DND-41 (cell line): ENCODE results near the gene DPP6.
"Not testable (repeated sequence)": the region's sequence is repeated elsewhere in the genome, so short reads cannot be mapped to it uniquely, and the experiment has no call there.

Experiments used
- ATAC-seq: fragments of 200-7000 bp; cut with Tn5 transposase; 3 replicates; pipeline ENCODE4 v1.9.1; 2021; ENCODE audit warnings: low read depth; ENCODE audit not compliant: insufficient read depth
- DNase-seq: peaks from one replicate; pipeline ENCODE4 v3.0.0-alpha.2; 2020
- H2AFZ ChIP-seq: 2 replicates; pipeline ENCODE4 v1.6.0; 2012; ENCODE audit warnings: low read depth, low read length
- H3K27ac ChIP-seq: 2 replicates; pipeline ENCODE4 v1.5.1; 2012; ENCODE audit warnings: low read length, inconsistent platforms
- H3K27me3 ChIP-seq: fragments of 200-600 bp; sonication (generic); 2 replicates; pipeline ENCODE4 v1.6.0; 2012; ENCODE audit warnings: low read length, mild to moderate bottlenecking, inconsistent platforms; ENCODE audit not compliant: insufficient read depth, poor library complexity
- H3K36me3 ChIP-seq: 2 replicates; pipeline ENCODE4 v1.5.1; 2012; ENCODE audit warnings: low read length, inconsistent platforms; ENCODE audit not compliant: insufficient read depth
- H3K4me1 ChIP-seq: 2 replicates; pipeline ENCODE4 v1.5.1; 2012; ENCODE audit warnings: mild to moderate bottlenecking, low read length; ENCODE audit not compliant: insufficient read depth
- H3K4me2 ChIP-seq: 2 replicates; pipeline ENCODE4 v1.6.0; 2012; ENCODE audit warnings: mild to moderate bottlenecking, moderate library complexity, low read length, inconsistent platforms; ENCODE audit not compliant: insufficient read depth
- H3K4me3 ChIP-seq, 2 experiments: fragments of 200-600 bp in 1 of 2; shearing (Covaris generic) in 1 of 2; 2 replicates each; pipeline ENCODE4 v1.5.1; 2012 to 2016; ENCODE audit warnings: inconsistent platforms in 2 of 2, low read length in 2 of 2, mild to moderate bottlenecking in 2 of 2, low read depth in 1 of 2, moderate library complexity in 1 of 2
- H3K79me2 ChIP-seq: 2 replicates; pipeline ENCODE4 v1.6.0; 2012; ENCODE audit warnings: low read length, inconsistent platforms; ENCODE audit not compliant: insufficient read depth
- H3K9ac ChIP-seq: 2 replicates; pipeline ENCODE4 v1.6.0; 2012; ENCODE audit warnings: low read depth, mild to moderate bottlenecking, inconsistent platforms, low read length, moderate library complexity
- H3K9me3 ChIP-seq: 2 replicates; pipeline ENCODE4 v1.5.1; 2012; ENCODE audit warnings: low read length, moderate library complexity, mild to moderate bottlenecking, inconsistent platforms; ENCODE audit not compliant: insufficient read depth, severe bottlenecking
- H4K20me1 ChIP-seq: 2 replicates; pipeline ENCODE4 v1.6.0; 2012; ENCODE audit warnings: low read length; ENCODE audit not compliant: insufficient read depth
- TF ChIP-seq, protein P1 (sequence below): IDR thresholded peaks from 2 replicates; pipeline ENCODE4 v1.5.1; 2012; ENCODE audit warnings: borderline replicate concordance, low read length, moderate library complexity, mild to moderate bottlenecking; ENCODE audit not compliant: poor library complexity, severe bottlenecking; ENCODE audit errors: extremely low read depth

The DPP6 gene

DNA sequence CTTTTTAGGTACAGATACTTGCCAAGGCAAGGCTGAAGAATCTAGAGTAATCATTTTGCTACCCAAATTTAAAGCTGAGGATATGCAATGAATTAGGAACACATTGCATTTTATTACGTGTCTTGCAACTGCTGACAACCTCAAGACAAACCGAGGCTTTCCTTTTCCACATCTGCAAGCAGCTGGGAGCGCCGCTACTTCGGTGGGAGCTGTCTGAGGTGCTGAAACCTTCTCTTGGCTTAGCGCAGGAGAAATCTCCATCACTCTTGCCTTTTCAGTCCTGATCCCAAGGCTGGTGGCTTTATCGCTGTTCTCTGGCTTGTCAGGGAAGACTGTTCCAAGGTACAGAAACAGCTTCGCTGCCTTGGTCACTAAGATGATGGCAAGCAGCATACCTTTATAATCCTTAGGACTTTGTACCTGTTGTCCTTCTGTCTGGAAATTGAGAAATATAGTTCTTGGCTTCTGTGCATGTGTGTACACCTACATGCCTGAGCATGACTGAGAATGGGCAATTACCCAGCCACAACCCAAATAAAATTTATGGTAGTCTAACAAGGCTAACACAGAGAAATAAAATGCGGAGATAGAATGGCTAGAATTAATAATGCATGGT lies 3.4 kb downstream of the DPP6 start:
- H3K79me2 ChIP-seq, H3K36me3 ChIP-seq, H4K20me1 ChIP-seq, H3K27ac ChIP-seq, H2AFZ ChIP-seq, H3K9ac ChIP-seq, H3K4me3 ChIP-seq, H3K9me3 ChIP-seq, H3K27me3 ChIP-seq, H3K4me2 ChIP-seq, H3K4me1 ChIP-seq: not testable (repeated sequence)
- peak; percentile 86 for ATAC-seq
- DNase-seq, result peak; percentile 73

DNA sequence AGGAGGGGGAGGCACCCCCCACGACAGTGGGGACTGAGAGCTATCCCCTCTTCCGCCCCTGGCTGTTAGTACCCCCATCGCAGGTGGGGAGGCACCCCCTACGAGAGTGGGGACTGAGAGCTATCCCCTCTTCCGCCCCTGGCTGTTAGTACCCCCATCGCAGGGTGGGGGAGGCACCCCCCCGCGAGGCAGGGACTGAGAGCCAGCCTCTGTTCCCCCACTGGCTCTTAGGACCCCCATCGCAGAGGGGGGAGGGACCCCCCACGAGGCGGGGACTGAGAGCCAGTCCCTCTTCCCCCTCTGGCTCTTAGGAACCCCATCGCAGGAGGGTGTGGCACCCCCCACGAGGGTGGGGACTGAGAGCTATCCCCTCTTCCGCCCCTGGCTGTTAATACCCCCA lies 6.6 kb downstream of the DPP6 start:
- not testable (repeated sequence) for H3K27ac ChIP-seq, H3K36me3 ChIP-seq, H3K79me2 ChIP-seq, H3K9me3 ChIP-seq, H3K4me3 ChIP-seq, H2AFZ ChIP-seq, H3K27me3 ChIP-seq, DNase-seq, H4K20me1 ChIP-seq, ATAC-seq, H3K9ac ChIP-seq, H3K4me2 ChIP-seq, H3K4me1 ChIP-seq

DNA sequence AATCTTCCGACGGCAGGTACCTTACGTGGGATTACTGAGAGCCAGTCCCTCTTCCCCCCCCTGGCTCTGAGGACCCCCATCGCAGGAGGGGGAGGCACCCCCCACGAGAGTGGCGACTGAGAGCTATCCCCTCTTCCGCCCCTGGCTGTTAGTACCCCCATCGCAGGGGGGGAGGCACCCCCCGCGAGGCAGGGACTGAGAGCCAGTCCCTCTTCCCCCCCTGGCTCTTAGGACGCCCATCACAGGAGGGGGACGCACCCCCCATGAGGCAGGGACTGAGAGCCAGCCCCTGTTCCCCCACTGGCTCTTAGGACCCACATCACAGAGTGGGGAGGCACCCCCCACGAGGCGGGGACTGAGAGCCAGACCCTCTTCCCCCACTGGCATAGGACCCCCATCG lies 8.4 kb downstream of the DPP6 start:
- H3K27me3 ChIP-seq, H3K4me2 ChIP-seq, ATAC-seq, H3K79me2 ChIP-seq, H3K9me3 ChIP-seq, H3K36me3 ChIP-seq, H4K20me1 ChIP-seq, H3K27ac ChIP-seq, H3K4me3 ChIP-seq, H2AFZ ChIP-seq, H3K4me1 ChIP-seq, H3K9ac ChIP-seq, DNase-seq: not testable (repeated sequence)

DNA sequence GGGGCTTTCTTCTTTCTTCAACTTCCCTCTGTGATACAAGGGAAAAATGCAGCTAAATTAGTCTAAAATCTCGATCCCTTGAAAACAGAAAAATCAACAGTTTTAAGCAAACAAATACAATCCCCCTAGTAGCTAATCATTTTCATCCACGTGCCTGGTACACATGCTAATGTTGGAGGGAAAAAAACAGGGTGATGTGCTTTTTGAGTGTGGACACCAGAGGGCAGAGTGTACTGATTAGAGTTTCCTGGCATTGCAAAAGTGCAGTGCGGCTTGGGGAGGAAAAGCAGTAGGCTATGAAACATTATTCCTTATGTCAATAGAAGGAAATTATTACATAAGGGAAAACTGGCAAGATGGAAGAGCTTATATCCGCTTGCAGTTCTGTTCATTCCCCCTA lies 19.6 kb downstream of the DPP6 start:
- not testable (repeated sequence) for H2AFZ ChIP-seq, H3K27ac ChIP-seq, H3K4me2 ChIP-seq, H3K79me2 ChIP-seq, H4K20me1 ChIP-seq, H3K9ac ChIP-seq, H3K4me3 ChIP-seq, H3K36me3 ChIP-seq, H3K27me3 ChIP-seq, H3K9me3 ChIP-seq, H3K4me1 ChIP-seq
- DNase-seq (peak; percentile 61), ATAC-seq (peak; percentile 48)
- TF ChIP-seq, protein P1, sequence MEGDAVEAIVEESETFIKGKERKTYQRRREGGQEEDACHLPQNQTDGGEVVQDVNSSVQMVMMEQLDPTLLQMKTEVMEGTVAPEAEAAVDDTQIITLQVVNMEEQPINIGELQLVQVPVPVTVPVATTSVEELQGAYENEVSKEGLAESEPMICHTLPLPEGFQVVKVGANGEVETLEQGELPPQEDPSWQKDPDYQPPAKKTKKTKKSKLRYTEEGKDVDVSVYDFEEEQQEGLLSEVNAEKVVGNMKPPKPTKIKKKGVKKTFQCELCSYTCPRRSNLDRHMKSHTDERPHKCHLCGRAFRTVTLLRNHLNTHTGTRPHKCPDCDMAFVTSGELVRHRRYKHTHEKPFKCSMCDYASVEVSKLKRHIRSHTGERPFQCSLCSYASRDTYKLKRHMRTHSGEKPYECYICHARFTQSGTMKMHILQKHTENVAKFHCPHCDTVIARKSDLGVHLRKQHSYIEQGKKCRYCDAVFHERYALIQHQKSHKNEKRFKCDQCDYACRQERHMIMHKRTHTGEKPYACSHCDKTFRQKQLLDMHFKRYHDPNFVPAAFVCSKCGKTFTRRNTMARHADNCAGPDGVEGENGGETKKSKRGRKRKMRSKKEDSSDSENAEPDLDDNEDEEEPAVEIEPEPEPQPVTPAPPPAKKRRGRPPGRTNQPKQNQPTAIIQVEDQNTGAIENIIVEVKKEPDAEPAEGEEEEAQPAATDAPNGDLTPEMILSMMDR, result peak; percentile 56

DNA sequence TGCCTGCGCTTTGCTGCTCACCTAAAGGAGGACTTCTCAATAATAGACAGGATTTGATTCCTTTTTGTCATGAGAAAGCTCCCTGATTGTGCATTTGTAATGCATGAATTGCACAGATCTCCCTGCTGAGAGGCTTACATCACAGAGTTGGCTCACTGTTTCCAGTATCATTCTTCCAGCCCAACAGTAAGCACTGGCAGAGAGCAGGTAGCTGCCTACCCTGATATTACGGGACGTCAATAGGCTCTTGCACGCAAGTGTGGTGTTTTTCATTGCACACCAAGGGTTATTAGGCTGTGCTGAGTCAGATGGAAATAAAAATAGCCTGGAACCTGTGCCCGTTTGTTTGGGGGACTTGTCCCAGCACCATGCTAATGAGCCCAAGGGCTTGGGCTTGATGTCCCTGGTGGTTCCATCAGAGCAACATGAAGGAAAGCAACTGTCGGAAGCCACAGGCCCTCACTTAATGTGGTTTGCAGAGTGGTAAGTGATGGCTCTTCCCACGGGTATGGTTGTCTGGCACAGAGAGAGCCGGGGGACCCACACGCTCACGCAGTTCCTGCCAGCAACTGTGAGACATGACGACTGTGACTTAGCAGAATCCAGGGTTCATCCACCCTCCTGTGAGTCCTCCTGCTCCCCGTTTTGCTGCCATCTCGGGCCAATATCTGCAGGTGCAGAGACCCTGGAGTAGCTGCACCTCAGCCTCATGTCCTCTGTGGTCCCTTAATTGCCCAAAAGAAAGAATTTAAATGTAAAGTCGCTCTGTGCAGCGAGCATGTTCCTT lies 20.4 kb downstream of the DPP6 start:
- H3K79me2 ChIP-seq, H3K4me1 ChIP-seq, H3K9ac ChIP-seq, H3K27ac ChIP-seq, H3K9me3 ChIP-seq, H2AFZ ChIP-seq, H4K20me1 ChIP-seq, H3K27me3 ChIP-seq, H3K36me3 ChIP-seq, H3K4me2 ChIP-seq, H3K4me3 ChIP-seq: not testable (repeated sequence)
- peak; percentile 77 for DNase-seq
- peak; percentile 88 for ATAC-seq

DNA sequence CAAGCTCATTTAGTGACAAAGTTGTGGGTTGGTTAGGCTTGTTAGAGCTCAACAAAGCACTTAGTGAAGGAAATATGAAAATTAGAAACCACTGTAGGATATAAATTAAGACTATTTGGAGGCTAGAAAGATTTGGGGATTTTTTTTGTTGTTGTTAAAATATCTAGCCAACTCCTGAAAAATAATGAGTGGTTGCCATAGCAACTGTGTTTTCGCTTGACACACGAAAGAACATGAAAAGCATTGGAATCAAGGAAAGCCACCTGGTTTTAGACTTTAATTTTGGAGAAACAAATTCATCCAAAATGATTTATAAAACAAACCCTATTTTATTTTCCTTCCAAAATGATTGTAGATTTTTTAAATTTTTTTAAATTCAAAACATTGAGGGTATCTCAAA lies 26.3 kb downstream of the DPP6 start:
- H3K79me2 ChIP-seq, H3K4me1 ChIP-seq, H3K9ac ChIP-seq, H3K4me2 ChIP-seq, H3K9me3 ChIP-seq, DNase-seq, H3K27ac ChIP-seq, H3K36me3 ChIP-seq, H3K27me3 ChIP-seq, ATAC-seq, H4K20me1 ChIP-seq, H3K4me3 ChIP-seq, H2AFZ ChIP-seq: not testable (repeated sequence)

DNA sequence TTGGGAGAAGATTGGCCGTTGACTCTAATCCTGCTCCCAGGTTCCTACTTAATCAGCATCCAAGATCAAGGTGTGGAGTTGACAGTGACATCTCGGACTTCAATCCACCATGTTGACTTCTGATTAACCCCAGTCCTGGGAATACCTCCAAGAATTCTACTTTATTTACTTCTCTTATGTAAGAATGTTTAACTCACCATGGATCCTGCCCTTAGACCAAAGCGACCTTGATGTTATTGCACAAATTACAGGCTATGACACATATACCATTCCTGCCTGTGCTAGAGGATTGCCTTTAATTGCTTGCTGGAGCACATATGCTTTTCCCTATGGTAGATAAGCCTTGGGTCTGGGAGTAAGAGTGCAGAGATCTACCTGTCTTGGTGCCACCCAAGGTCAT lies 28.1 kb downstream of the DPP6 start:
- not testable (repeated sequence) for H3K4me3 ChIP-seq, H3K27ac ChIP-seq, H3K79me2 ChIP-seq, ATAC-seq, H3K36me3 ChIP-seq, H3K4me1 ChIP-seq, H3K9ac ChIP-seq, H4K20me1 ChIP-seq, H3K9me3 ChIP-seq, H3K4me2 ChIP-seq, DNase-seq, H2AFZ ChIP-seq, H3K27me3 ChIP-seq
